BLaER1 (cell line): ENCODE results near the gene UBQLN4.
A peak's percentile ranks its signal among the peaks of the same experiment; 100 is the strongest.

Experiments
- H3K27ac ChIP-seq: shearing (Covaris generic); formaldehyde crosslinking; 2 replicates; pipeline ENCODE4 v1.8.1; 2022
- H3K27me3 ChIP-seq: shearing (Covaris generic); formaldehyde crosslinking; 2 replicates; pipeline ENCODE4 v1.8.1; 2022
- H3K36me3 ChIP-seq: shearing (Covaris generic); formaldehyde crosslinking; 2 replicates; pipeline ENCODE4 v1.8.1; 2022
- H3K4me1 ChIP-seq: shearing (Covaris generic); formaldehyde crosslinking; 2 replicates; pipeline ENCODE4 v1.8.1; 2022
- H3K4me2 ChIP-seq: shearing (Covaris generic); formaldehyde crosslinking; 2 replicates; pipeline ENCODE4 v1.8.1; 2022
- H3K4me3 ChIP-seq: shearing (Covaris generic); formaldehyde crosslinking; 2 replicates; pipeline ENCODE4 v1.8.1; 2022
- H3K9ac ChIP-seq: shearing (Covaris generic); formaldehyde crosslinking; 2 replicates; pipeline ENCODE4 v1.8.1; 2022
- H3K9me3 ChIP-seq: shearing (Covaris generic); formaldehyde crosslinking; 2 replicates; pipeline ENCODE4 v1.8.1; 2022
- H4K20me1 ChIP-seq: shearing (Covaris generic); formaldehyde crosslinking; 2 replicates; pipeline ENCODE4 v1.8.1; 2022
- Cebpa-rat ChIP-seq: shearing (Covaris generic); IDR thresholded peaks from 2 replicates; pipeline ENCODE4 v1.8.1; 2022

Gene UBQLN4

DNA sequence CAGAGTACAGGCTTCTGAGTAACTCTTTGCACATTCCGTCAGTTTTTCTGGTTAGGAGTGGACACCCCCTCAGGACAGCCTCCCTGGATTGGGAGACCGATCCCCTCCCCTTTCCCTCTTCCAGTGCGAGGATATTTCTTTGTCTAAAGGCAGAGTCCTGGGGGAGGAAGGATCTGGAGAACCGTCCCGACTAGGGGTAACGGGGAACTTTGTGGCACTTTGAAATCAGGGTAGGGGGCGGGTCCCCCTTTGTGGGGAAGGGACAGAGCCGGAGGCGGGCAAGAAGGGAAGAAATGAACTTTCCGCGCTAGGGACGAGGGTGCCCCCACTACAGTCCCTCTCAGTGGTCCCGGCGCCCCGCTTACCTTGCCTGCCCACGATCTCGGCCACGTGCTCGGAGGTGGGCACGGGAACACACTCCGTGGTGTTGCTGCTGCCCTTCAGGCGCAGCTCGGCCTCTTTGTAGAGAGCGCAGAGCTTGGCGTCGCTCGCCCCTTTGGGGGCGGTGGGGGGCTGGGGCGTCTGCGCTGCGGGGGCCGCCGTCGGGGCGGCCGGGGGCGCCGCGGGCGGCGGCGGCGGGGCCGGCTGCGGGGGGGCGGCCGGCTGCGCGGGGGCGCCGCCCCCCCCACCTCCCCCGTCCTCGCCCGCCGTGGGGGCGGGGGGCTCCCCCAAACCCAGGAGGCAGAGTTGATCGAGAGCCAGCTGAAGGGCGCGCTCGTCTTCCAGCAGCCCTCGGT is 27.8 kb upstream of the UBQLN4 start:
- peaks cover 14% of the 10 kb centered on the region for H3K36me3 ChIP-seq
- H3K9ac ChIP-seq, result peak overlapping the region; percentile 91
- H3K9me3 ChIP-seq, result no peaks in the 10 kb centered on the region
- peaks cover 58% of the 10 kb centered on the region for H4K20me1 ChIP-seq
- peak overlapping the region; percentile 90 for H3K4me2 ChIP-seq
- TF ChIP-seq Cebpa-rat, result no peak
- peak overlapping the region; percentile 88 for H3K4me3 ChIP-seq
- H3K4me1 ChIP-seq, result peaks cover 79% of the 10 kb centered on the region
- H3K27ac ChIP-seq, result peak overlapping the region; percentile 87
- H3K27me3 ChIP-seq, result no peaks in the 10 kb centered on the region

DNA sequence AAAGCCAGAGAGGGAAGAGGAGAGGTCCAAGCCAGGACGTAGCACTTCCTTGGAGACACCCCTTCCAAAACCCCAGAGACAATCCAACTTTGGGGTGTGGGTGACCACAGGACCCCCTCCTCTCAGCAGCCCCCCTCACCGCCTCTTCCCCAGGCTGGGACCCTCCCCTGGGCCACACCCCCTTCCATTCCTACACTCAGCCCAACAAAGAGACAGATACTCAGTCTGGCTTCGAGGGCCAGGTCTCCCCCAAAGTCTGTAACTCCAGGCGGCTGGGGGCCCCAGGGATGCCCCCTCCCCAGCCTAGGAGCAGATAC is 27.2 kb upstream of the UBQLN4 start:
- Histone ChIP-seq H3K27ac (peak overlapping the region; percentile 87), H3K4me2 (peak overlapping the region; percentile 90), H3K9me3 (no peaks in the 10 kb centered on the region), H4K20me1 (peaks cover 63% of the 10 kb centered on the region), H3K4me3 (peak overlapping the region; percentile 88), H3K9ac (peak overlapping the region; percentile 91), H3K36me3 (peaks cover 19% of the 10 kb centered on the region), H3K4me1 (peaks cover 79% of the 10 kb centered on the region), H3K27me3 (no peaks in the 10 kb centered on the region)
- TF ChIP-seq Cebpa-rat, result no peak

DNA sequence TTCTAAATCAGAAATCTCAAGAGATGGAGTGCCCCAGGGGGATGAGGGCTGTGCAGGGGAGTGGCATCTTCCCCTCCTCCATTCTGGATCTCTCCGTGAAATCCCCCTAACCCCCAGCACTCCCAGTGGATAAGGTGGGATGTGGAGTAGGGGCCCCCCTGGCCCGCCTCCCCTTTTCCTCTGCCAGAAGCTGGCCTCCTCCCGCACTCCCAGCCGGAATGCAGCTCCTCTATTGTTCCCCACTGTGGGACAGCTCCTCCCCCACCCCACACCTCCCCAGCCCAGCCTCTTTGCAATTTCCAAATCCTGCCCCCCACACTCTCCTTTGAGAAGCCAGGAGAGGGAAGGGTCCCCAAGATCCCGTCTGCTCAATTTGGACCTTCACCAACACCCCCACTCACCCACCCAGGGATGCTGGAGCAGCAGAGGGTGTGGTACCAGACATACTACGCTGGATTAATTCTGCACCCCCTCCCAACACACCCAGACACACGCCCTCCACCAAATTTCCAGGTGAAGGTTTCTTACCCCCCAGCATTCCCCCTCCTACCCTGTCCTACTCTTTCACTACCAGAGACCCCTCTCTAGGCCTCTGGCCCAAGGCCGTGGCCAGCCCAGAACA is 26.8 kb upstream of the UBQLN4 start:
- Histone ChIP-seq H3K9me3 (no peaks in the 10 kb centered on the region), H3K4me1 (peaks cover 81% of the 10 kb centered on the region), H3K36me3 (peaks cover 23% of the 10 kb centered on the region), H3K9ac (peak overlapping the region; percentile 91), H3K4me2 (peak overlapping the region; percentile 90), H3K27me3 (no peaks in the 10 kb centered on the region), H3K4me3 (peak overlapping the region; percentile 88), H4K20me1 (peaks cover 68% of the 10 kb centered on the region), H3K27ac (peak overlapping the region; percentile 87; the same call in 1 of the 2 replicates)
- TF ChIP-seq Cebpa-rat, result no peak

DNA sequence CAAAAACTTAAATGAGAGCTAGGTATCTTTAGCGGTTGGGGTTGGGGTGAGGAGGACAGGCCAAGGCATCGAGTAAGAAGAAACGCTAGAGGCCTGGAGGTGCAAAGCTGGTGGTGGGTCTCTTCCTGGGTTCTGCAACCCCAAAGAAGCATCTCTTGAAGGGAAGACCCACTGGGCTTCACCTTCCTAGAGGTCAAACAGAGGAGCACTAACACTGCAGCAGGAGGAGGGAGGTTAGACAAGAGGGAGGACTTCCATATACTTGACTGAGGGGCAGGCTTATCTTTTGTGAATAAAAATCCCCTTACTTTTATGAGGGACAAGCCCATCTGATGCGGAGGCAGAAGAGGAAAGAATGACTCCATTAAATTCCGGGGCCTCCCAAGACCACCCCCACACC is 26.2 kb upstream of the UBQLN4 start:
- Histone ChIP-seq H3K4me3 (peak overlapping the region; percentile 88), H4K20me1 (peaks cover 69% of the 10 kb centered on the region), H3K4me2 (peak overlapping the region; percentile 90), H3K27me3 (no peaks in the 10 kb centered on the region), H3K4me1 (peaks cover 83% of the 10 kb centered on the region), H3K9ac (peak overlapping the region; percentile 91; the same call in 1 of the 2 replicates), H3K27ac (peak overlapping the region; percentile 87; the same call in 1 of the 2 replicates), H3K36me3 (peaks cover 29% of the 10 kb centered on the region), H3K9me3 (no peaks in the 10 kb centered on the region)
- TF ChIP-seq Cebpa-rat, result no peak

DNA sequence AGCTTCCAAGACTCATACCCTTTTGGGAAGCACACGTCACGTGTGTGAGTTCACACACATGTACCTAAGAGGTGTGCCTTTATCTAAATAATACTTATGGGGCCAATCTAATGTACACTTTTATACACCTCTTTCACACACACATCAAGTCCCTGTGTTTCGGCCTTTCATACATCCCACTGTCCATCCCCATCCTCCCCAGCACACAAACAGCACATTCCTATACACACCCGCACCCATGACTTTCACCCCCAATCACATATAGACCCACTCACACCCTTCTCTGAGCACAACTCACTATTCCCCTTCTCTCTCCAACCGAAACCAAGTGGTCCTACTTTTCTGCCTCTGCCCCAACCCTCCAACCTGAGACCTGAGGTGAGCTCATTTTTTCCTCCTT is 25.1 kb upstream of the UBQLN4 start:
- Histone ChIP-seq H3K27me3 (no peaks in the 10 kb centered on the region), H3K9me3 (no peaks in the 10 kb centered on the region), H3K27ac (peak overlapping the region; percentile 19; the same call in 1 of the 2 replicates), H3K4me2 (peak overlapping the region; percentile 90), H3K36me3 (peaks cover 36% of the 10 kb centered on the region), H3K4me1 (peaks cover 75% of the 10 kb centered on the region), H3K9ac (peak overlapping the region; percentile 47), H3K4me3 (no peak overlapping the region), H4K20me1 (peaks cover 74% of the 10 kb centered on the region)
- no peak for TF ChIP-seq Cebpa-rat

DNA sequence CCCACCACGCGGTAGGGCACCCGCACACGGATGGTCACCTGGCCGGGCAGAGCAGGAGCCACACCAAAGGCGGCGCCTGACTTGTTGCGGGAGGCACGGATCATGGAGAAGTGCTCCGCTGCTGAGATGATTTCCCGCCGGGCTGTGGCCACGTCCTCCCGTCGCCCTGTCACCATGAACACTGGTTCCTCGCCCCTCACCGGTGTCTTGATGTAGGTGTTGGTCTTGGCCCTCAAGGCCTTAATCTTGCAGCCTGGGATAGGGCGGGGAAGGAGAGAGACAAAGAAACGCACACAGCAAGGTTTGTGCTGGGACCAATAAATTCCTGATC is 23.8 kb upstream of the UBQLN4 start:
- Histone ChIP-seq H3K4me2 (peak overlapping the region; percentile 81), H3K27me3 (no peaks in the 10 kb centered on the region), H3K27ac (no peak overlapping the region), H3K4me3 (no peak overlapping the region), H3K4me1 (peaks cover 74% of the 10 kb centered on the region), H4K20me1 (peaks cover 86% of the 10 kb centered on the region), H3K9me3 (no peaks in the 10 kb centered on the region), H3K9ac (no peak overlapping the region), H3K36me3 (peaks cover 48% of the 10 kb centered on the region)
- TF ChIP-seq Cebpa-rat, result no peak

DNA sequence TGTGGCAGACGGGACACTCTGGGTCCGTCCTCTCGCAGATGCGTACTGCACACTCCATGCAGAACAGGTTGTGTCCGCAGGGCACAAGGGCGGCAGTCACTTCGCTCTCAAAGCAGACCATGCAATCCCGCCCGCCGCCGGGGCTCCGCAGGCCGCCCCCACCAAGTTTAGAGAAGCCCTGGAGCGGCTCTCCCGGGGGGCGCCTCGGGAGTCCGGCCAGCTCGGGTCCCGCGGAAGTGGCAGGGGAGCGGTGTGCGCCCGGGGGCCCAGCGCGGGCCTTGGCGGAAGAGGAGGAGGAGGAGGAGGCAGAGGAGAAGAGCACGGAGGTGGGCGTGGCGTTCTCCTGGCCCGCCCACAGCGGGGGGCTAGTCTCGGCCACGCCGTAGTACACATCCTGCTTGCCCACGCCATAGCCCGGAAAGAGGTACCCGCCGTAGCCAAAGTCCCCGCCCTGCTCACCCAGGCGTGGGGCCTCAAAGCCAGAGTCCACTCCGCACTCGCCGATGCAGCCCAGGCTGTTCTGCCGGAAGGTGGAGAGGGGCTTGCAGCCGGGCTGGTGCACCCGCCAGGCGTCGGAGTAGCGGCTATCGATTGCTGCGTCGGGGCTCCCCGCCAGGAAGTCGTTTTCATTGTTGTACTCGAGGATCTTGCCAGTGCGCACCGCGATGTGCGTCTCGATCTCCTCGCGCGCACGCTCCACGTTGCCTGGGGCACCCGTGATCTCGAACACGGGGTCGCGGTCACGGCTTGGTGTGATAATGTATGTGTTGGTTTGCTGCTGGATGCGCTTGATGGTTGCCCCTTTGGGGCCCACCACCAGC is 23.2 kb upstream of the UBQLN4 start:
- peaks cover 89% of the 10 kb centered on the region for H4K20me1 ChIP-seq
- peaks cover 76% of the 10 kb centered on the region for H3K4me1 ChIP-seq
- TF ChIP-seq Cebpa-rat, result no peak
- H3K9me3 ChIP-seq, result no peaks in the 10 kb centered on the region
- H3K27ac ChIP-seq, result peak overlapping the region; percentile 41; the same call in 1 of the 2 replicates
- H3K27me3 ChIP-seq, result no peaks in the 10 kb centered on the region
- H3K4me2 ChIP-seq, result peak overlapping the region; percentile 81
- H3K4me3 ChIP-seq, result peak overlapping the region; percentile 50
- peak overlapping the region; percentile 17 for H3K9ac ChIP-seq
- peaks cover 50% of the 10 kb centered on the region for H3K36me3 ChIP-seq

DNA sequence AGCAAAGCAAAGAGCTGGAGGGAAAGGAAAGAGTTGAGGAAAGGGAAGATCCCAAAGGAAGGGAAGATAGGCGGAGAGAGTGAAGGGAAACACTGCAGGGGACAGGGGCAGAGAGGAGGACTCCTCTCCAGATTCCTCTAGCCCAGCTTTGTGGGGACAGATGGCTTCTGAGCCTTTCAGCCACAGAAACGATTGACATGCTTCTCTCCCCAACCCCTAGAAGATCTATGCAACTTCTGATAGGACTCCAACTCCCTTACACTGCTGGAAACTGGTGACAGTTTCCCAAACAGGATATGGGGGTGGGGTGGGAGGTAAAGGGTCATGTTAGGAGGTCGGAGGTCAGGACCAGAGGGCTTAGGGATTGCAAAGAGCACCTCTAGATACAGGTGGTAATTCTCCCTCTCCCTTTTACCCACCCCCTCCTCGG is 22.2 kb upstream of the UBQLN4 start:
- H3K4me2 ChIP-seq, result peak overlapping the region; percentile 81
- no peak overlapping the region for H3K4me3 ChIP-seq
- no peaks in the 10 kb centered on the region for H3K27me3 ChIP-seq
- H3K9ac ChIP-seq, result peak overlapping the region; percentile 17; the same call in 1 of the 2 replicates
- H3K27ac ChIP-seq, result 0 out of 2 replicates have a peak overlapping the region, but pooled peaks have one; percentile 41
- peaks cover 95% of the 10 kb centered on the region for H4K20me1 ChIP-seq
- TF ChIP-seq Cebpa-rat, result no peak
- H3K4me1 ChIP-seq, result peaks cover 83% of the 10 kb centered on the region
- no peaks in the 10 kb centered on the region for H3K9me3 ChIP-seq
- H3K36me3 ChIP-seq, result peaks cover 50% of the 10 kb centered on the region

DNA sequence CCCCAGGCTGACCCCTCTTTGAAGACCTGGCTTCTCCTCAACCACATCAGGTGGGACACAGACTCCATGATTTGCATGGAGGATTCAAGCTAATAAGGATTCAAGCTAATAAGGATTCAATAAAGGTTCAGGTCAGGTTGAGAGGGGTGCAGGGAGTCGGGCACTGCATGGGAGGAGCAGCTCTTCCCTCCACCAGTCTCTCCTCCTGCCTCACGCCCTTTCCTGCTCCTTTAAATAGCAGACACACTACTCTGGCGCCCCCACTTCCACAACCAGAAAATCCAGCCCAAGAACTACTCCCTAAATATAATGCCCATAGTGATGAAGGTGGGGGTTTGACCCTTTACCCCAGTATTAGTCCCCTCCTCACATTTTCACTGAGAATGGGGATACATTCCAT is 21.6 kb upstream of the UBQLN4 start:
- Histone ChIP-seq H4K20me1 (peaks cover 89% of the 10 kb centered on the region), H3K36me3 (peaks cover 50% of the 10 kb centered on the region), H3K27me3 (no peaks in the 10 kb centered on the region), H3K4me1 (peaks cover 83% of the 10 kb centered on the region), H3K4me3 (no peak overlapping the region), H3K9ac (peak overlapping the region; percentile 17), H3K27ac (no peak overlapping the region), H3K4me2 (peak overlapping the region; percentile 81), H3K9me3 (no peaks in the 10 kb centered on the region)
- no peak for TF ChIP-seq Cebpa-rat
